ENCODE measurements around the gene DUSP3.

DNA sequence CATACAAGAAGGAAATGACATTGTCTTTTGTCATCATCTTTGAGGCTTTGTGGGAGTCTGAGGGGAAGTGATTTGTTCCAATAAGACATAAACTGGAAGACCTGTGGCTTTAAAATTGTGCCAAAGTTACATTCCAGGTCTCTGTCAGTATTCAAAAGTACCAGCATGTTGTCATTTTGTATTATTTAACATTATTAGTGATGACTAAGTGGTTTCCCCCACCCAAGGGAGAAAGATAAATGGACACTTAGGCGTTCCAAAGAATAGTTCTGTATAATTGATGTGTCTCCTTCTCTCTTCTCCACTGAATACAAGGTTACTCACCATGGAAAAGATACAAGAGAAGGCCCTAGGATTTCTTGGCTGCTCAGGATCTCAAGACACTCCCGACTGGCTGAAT is 5.3 kb upstream of the DUSP3 start:
- TF ChIP-seq, protein P1, sequence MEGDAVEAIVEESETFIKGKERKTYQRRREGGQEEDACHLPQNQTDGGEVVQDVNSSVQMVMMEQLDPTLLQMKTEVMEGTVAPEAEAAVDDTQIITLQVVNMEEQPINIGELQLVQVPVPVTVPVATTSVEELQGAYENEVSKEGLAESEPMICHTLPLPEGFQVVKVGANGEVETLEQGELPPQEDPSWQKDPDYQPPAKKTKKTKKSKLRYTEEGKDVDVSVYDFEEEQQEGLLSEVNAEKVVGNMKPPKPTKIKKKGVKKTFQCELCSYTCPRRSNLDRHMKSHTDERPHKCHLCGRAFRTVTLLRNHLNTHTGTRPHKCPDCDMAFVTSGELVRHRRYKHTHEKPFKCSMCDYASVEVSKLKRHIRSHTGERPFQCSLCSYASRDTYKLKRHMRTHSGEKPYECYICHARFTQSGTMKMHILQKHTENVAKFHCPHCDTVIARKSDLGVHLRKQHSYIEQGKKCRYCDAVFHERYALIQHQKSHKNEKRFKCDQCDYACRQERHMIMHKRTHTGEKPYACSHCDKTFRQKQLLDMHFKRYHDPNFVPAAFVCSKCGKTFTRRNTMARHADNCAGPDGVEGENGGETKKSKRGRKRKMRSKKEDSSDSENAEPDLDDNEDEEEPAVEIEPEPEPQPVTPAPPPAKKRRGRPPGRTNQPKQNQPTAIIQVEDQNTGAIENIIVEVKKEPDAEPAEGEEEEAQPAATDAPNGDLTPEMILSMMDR (conservative IDR thresholded peaks at IDR 0.05): no peak
- TF ChIP-seq EZH2 (IDR thresholded peaks at IDR 0.05; ENCODE audit: low read depth): no peak

Measured in PC-9 (cell line).